Fibroblast of mammary gland (primary cell): Measurements from ENCODE around the gene NFE2L2.

Experiments
- DNase-seq: peaks from one replicate; pipeline ENCODE4 v3.0.0-alpha.2; 2010; ENCODE audit warnings: low read depth
- H3K4me3 ChIP-seq: 2 replicates; pipeline ENCODE4 v1.5.1; 2011; ENCODE audit warnings: low read depth, mild to moderate bottlenecking, low read length, moderate library complexity; ENCODE audit not compliant: control insufficient read depth
- CTCF ChIP-seq: conservative IDR thresholded peaks from 2 replicates; pipeline ENCODE4 v1.5.1; 2011; ENCODE audit warnings: low read depth, low read length, inconsistent platforms; ENCODE audit not compliant: control insufficient read depth, insufficient read depth

The NFE2L2 gene

GRCh38 chr2:177256695-177257094 lies 7.8 kb downstream of the NFE2L2 start:
- H3K4me3 ChIP-seq, result no peak overlapping the region
- no peak for DNase-seq
- TF ChIP-seq CTCF, result no peak

- H3K4me3 ChIP-seq, result no peak overlapping the region
- DNase-seq, result no peak
- no peak for TF ChIP-seq CTCF
Measured at GRCh38 chr2:177256026-177256425, 8.5 kb downstream of the NFE2L2 start.

GRCh38 chr2:177255227-177255601 lies 9.3 kb downstream of the NFE2L2 start:
- DNase-seq, result no peak
- H3K4me3 ChIP-seq, result no peak overlapping the region
- no peak for TF ChIP-seq CTCF

- TF ChIP-seq CTCF, result peak; percentile 38
- peak; percentile 36 for DNase-seq
Measured at GRCh38 chr2:177254433-177255226, 9.9 kb downstream of the NFE2L2 start.

GRCh38 chr2:177253704-177254103 lies 10.8 kb downstream of the NFE2L2 start:
- DNase-seq, result no peak
- H3K4me3 ChIP-seq, result no peak overlapping the region
- no peak for TF ChIP-seq CTCF

More at GRCh38 chr2:177254433-177255226, 9.9 kb downstream of the NFE2L2 start:
- H3K4me3 ChIP-seq, result no peak overlapping the region

- no peak overlapping the region for H3K4me3 ChIP-seq
- DNase-seq, result no peak
- TF ChIP-seq CTCF, result no peak
Measured at GRCh38 chr2:177252808-177253531, 11.6 kb downstream of the NFE2L2 start.

- TF ChIP-seq CTCF, result no peak
- no peak overlapping the region for H3K4me3 ChIP-seq
- no peak for DNase-seq
Measured at GRCh38 chr2:177251165-177251542, 13.4 kb downstream of the NFE2L2 start.
